Measurements from ENCODE around the gene LCLAT1. TPM values are rescaled to one million over a fixed set of nuclear protein-coding genes. Genes with fewer than 3 reads are reported as not detected.
"Not testable (repeated sequence)": the region's sequence is repeated elsewhere in the genome, so short reads cannot be mapped to it uniquely, and the experiment has no call there.

LCLAT1 gene
- total RNA-seq, 1 donor from 2014 or later: 28.8 TPM

DNA sequence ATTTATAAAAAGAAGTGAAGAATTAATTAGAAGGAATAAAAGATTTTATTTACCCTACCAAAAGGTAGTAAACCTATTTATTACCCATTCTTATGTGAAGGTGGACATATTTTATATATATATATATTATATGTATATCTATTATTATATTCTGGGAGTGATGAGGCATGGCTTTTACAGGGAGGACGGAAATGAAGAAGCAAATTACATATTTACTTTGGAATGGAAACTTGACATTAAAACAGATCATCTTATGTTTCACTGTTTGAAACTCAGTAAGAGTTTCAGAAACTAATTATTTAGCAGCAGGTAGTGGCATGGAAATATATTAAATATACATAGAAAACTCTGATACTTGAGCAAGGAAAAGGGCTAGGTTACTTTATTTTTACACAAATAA is 143.4 kb downstream of the LCLAT1 start:
- DNase-seq (ENCODE audit: low spot score): no peak

GRCh38 chr2:30591186-30591585 is 144.1 kb downstream of the LCLAT1 start:
- DNase-seq (ENCODE audit: low spot score): no peak

- DNase-seq (ENCODE audit: low spot score): no peak
These were observed 154.3 kb downstream of the LCLAT1 start for GRCh38 chr2:30601375-30601774.

- no peak for DNase-seq (ENCODE audit: low spot score)
These were observed 158.2 kb downstream of the LCLAT1 start for GRCh38 chr2:30605197-30605596.

DNA sequence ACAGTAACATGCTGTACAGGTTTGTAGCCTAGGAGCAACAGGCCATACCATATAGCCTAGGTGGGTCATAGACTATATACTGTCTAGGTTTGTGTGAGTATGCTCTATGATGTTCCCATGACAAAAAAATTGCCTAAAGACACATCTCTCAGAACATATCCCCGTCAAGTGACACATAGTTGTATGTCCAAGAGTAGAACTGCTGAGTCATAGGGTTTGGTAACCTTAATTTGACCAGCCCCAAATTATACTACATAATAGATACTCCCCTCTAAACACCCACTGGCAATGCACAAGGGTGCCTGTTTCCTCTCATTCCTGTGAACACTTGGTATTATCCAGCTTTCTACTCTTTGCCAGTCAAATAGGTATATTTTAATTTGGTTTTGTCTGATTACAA is 161.6 kb downstream of the LCLAT1 start:
- DNase-seq (ENCODE audit: low spot score): no peak

GRCh38 chr2:30611583-30611982 is 164.5 kb downstream of the LCLAT1 start:
- DNase-seq (ENCODE audit: low spot score): no peak

GRCh38 chr2:30612371-30612770 is 165.3 kb downstream of the LCLAT1 start:
- DNase-seq (ENCODE audit: low spot score): no peak

DNA sequence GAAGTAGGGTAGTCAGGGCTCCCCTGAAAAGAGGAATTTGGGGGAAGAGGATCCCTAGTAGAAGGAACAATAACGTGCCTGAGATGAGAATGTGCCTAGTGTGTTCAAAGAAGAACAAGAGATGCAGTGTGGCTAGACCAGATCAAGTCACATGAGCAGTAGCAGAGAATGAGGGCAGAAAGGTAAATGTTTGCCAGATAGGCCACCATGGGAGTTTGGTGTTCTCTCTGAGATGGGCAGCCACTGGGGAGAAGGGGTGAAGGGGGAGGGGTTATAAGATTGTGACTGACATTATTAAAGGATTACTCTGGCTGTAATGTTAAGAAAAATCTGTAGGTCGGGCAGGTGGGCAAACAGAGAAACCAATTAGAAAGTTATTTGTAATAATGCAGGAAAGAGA is 166.0 kb downstream of the LCLAT1 start:
- DNase-seq (ENCODE audit: low spot score): no peak

DNA sequence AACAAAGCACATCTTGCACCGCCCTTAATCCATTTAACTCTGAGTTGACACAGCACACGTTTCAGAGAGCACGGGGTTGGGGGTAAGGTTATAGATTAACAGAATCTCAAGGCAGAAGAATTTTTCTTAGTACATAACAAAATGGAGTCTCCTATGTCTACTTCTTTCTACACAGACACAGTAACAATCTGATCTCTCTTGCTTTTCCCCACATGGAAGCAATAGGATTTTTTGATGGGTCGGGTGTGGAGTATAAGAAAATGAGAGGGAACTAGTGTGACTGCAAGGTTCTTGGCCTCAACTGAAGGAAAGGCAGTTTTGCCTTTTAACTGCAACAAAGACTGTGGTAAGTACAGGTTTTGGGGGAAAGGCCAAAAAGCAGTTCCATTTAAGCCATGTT is 167.2 kb downstream of the LCLAT1 start:
- not testable (repeated sequence) for DNase-seq (ENCODE audit: low spot score)

GRCh38 chr2:30615926-30616325 is 168.9 kb downstream of the LCLAT1 start:
- no peak for DNase-seq (ENCODE audit: low spot score)

DNA sequence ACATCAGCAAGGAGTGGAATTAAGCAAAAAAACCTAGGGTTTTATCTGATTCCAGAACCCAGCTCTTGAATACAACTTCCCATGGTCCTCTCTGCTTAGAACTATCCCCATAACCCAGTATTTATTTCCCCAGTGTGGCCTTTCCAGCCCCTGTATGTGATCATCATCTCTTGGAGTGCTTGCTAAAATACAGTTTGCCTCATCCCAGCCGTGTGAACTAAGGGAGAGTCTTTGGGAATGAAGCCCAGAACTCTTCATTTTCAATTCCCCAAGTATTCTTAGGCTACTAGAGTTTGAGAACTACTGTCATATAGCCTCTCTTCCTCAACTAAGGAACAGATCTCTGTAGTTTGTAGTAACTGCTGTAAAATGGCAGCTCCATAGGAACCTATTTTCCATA is 173.1 kb downstream of the LCLAT1 start:
- DNase-seq (ENCODE audit: low spot score): no peak

GRCh38 chr2:30621836-30622235 is 174.8 kb downstream of the LCLAT1 start:
- DNase-seq (ENCODE audit: low spot score): no peak

DNA sequence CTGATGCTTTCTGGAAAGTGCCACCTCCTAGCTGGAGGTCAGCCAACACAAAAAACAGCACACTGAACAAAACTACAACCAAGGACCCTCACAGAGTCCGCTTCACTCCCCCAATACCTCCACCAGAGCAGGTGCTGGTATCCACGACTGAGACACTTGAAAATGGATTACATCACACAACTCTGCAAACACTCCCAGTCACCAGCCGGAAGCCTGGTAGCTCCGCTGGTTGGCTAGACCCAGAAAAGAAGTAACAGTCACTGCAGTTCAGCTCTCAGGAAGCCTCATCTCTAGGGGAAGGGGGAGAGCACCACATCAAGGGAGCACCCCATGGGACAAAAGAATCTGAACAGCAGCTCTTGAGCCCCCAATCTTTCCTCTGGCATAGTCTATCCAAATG is 175.4 kb downstream of the LCLAT1 start:
- no peak for DNase-seq (ENCODE audit: low spot score)

GRCh38 chr2:30625276-30625675 is 178.2 kb downstream of the LCLAT1 start:
- DNase-seq (ENCODE audit: low spot score): no peak

GRCh38 chr2:30625701-30626100 is 178.7 kb downstream of the LCLAT1 start:
- no peak for DNase-seq (ENCODE audit: low spot score)

GRCh38 chr2:30626397-30626796 is 179.4 kb downstream of the LCLAT1 start:
- no peak for DNase-seq (ENCODE audit: low spot score)

GRCh38 chr2:30627151-30627550 is 180.1 kb downstream of the LCLAT1 start:
- no peak for DNase-seq (ENCODE audit: low spot score)

DNA sequence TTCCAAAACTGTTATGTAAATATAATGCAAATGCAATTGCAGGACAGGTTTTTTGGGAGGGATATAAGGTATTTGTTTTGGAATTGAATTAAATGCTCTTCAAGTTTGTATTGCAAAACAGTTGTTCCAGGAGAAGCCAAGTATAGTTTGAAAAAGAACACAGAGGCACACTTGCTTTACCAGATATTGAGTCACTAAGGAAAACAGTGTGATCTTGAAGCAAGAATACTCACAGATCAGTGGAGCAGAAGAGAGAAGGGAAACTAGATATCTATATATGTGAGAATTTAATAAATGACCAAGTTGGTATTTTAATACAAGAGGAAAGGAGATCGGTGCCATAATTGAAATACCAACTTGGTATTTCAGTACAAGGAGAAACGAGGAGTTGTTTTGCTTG is 181.3 kb downstream of the LCLAT1 start:
- DNase-seq (ENCODE audit: low spot score): no peak

GRCh38 chr2:30629866-30630265 is 182.8 kb downstream of the LCLAT1 start:
- DNase-seq (ENCODE audit: low spot score): no peak

DNA sequence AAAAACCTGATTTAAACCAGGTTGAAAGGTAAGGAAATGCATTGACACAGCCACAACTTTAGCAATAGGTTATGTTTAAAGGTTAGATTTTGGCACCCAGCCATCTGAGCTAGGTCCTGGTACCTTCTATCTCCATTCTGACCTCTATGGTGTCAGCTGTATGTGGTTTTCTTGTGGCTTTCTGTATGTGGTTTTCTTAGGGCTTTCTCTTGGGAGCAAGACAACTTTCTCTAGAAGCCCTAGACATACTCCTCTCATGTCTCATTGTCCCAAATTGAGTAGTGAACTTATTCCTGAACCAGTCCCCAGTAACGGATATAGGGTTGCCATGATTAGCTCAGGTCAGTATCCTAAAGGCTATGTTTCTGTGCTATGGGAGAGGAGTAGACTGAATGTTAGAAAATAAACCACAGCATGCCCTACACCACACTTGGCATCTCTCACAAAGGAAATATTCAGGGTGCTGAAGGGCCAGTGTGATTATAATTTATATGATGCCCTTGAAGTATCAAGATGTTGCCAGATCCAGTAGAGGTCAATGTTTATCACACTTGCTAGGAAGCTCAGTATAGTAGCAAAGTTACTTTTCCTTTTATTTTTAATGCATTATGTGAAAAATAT is 184.1 kb downstream of the LCLAT1 start:
- DNase-seq (ENCODE audit: low spot score): no peak

DNA sequence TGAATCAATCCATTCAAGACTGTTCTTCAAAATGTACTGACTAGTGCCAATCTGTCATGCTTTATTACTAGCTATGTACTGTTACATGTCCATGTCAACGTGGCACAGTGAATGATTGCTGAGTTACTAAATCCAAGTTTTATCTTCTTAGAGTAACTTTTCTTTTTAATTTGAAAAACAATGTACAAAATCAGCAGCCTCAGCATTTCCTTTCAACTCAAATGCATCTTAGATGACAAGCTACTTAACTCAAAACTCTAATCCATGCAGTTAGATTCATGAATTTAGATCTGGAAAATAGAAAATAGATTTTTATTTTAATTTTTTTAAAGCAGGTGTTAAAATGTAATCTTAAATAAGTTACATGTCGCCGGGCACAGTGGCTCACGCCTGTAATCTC is 186.0 kb downstream of the LCLAT1 start:
- DNase-seq (ENCODE audit: low spot score): no peak

GRCh38 chr2:30636311-30636710 is 189.3 kb downstream of the LCLAT1 start:
- no peak for DNase-seq (ENCODE audit: low spot score)

GRCh38 chr2:30639836-30640235 is 192.8 kb downstream of the LCLAT1 start:
- no peak for DNase-seq (ENCODE audit: low spot score)

DNA sequence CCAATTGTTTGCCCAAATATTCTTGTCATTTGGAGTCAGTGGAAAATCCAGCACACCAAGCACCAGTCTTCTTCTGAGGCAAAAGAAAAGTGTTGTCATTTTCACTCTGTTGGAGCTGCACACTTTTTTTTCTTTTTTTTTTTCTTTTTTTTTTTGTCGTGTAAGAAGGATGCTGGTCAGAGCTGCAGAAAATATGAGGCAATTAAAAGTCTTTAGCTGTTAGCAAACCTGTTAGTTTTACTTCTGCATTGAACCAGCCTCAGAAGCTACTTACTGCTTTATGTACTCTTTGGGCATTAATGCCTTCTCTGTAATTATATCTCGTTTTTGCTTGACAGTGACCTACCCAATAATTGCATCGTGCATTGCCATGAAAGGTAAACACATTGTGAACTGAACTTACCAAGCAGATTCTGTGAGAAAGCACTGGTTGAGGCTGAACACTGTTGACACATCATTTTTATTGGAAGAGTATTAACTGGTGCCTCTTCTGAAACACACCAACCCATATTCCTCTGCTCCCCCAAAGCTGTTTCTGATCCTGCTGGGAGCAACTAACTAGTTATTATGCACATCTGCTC is 194.8 kb downstream of the LCLAT1 start:
- no peak for DNase-seq (ENCODE audit: low spot score)

Data from ureter (tissue), 1 donor.